ENCODE measurements around the gene CCDC88A. TPM values are rescaled to one million over a fixed set of nuclear protein-coding genes. Genes with fewer than 3 reads are reported as not detected.
"Not testable (repeated sequence)": the region's sequence is repeated elsewhere in the genome, so short reads cannot be mapped to it uniquely, and the experiment has no call there.

Gene CCDC88A
- total and polyA plus RNA-seq, 4 donors, result 4.0 to 31.0 (median 15.5) TPM

GRCh38 chr2:55279214-55279835, 140.3 kb downstream of the CCDC88A start:
- H3K27me3 ChIP-seq (ENCODE audit: control insufficient read depth in 4 of 4, insufficient read depth in 4 of 4, low read length in 3 of 4); H3K4me3 ChIP-seq (ENCODE audit: low read depth in 1 of 3, low read length in 3 of 3); H3K9ac ChIP-seq (ENCODE audit: low read depth in 1 of 2, low read length in 2 of 2); H3K9me3 ChIP-seq (ENCODE audit: control insufficient read depth in 4 of 4, low read length in 3 of 4); H3K27ac ChIP-seq (ENCODE audit: low read depth in 1 of 2, low read length in 2 of 2); H3K36me3 ChIP-seq (ENCODE audit: control insufficient read depth in 4 of 4, insufficient read depth in 3 of 4, low read depth in 1 of 4, low read length in 3 of 4); DNase-seq (ENCODE audit: low spot score): not testable (repeated sequence)
- peaks cover 0 to 11% (median 4%) of the 10 kb centered on the region in 4 donors for H3K4me1 ChIP-seq (ENCODE audit: control insufficient read depth in 4 of 4, insufficient read depth in 4 of 4, low read length in 3 of 4)
- 67% methylated on average over 10 of the region's 10 CpGs for WGBS

DNA sequence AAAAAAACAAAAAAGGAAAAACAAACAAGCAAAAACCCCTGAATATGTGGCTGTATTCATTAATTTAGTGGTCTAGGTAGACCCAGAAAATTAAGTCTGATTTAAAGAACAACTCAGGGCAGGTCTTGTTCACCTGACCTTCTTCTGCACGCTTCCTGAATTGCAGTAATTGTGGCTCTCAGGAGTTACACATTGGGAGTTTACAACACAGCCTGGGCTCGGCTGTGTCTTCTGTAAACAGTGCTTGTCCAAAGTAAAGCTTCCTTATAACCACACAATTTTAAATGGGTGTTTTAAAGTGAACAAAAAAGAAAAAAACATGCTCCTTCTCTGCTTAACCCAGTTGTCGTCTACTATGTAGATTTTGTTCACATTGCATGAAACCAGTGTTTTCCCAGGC, 142.3 kb downstream of the CCDC88A start:
- Histone ChIP-seq H3K4me3 (ENCODE audit: low read depth in 1 of 3, low read length in 3 of 3) (no peak overlapping the region), H3K9ac (ENCODE audit: low read depth in 1 of 2, low read length in 2 of 2) (no peak overlapping the region), H3K4me1 (ENCODE audit: control insufficient read depth in 4 of 4, insufficient read depth in 4 of 4, low read length in 3 of 4) (peaks cover 0 to 2% (median 0%) of the 10 kb centered on the region in 4 donors), H3K36me3 (ENCODE audit: control insufficient read depth in 4 of 4, insufficient read depth in 3 of 4, low read depth in 1 of 4, low read length in 3 of 4) (no peaks in the 10 kb centered on the region), H3K27me3 (ENCODE audit: control insufficient read depth in 4 of 4, insufficient read depth in 4 of 4, low read length in 3 of 4) (no peaks in the 10 kb centered on the region), H3K9me3 (ENCODE audit: control insufficient read depth in 4 of 4, low read length in 3 of 4) (no peaks in the 10 kb centered on the region), H3K27ac (ENCODE audit: low read depth in 1 of 2, low read length in 2 of 2) (no peak overlapping the region)
- WGBS, result 56% methylated on average over 3 of the region's 3 CpGs
- DNase-seq (ENCODE audit: low spot score), result no peak
- TF ChIP-seq NR2F2 (IDR thresholded peaks at IDR 0.05), result no peak
- TF ChIP-seq YY1 (IDR thresholded peaks at IDR 0.05), result no peak
- no peak for TF ChIP-seq ZBTB33 (IDR thresholded peaks at IDR 0.05)
- TF ChIP-seq, protein P1, sequence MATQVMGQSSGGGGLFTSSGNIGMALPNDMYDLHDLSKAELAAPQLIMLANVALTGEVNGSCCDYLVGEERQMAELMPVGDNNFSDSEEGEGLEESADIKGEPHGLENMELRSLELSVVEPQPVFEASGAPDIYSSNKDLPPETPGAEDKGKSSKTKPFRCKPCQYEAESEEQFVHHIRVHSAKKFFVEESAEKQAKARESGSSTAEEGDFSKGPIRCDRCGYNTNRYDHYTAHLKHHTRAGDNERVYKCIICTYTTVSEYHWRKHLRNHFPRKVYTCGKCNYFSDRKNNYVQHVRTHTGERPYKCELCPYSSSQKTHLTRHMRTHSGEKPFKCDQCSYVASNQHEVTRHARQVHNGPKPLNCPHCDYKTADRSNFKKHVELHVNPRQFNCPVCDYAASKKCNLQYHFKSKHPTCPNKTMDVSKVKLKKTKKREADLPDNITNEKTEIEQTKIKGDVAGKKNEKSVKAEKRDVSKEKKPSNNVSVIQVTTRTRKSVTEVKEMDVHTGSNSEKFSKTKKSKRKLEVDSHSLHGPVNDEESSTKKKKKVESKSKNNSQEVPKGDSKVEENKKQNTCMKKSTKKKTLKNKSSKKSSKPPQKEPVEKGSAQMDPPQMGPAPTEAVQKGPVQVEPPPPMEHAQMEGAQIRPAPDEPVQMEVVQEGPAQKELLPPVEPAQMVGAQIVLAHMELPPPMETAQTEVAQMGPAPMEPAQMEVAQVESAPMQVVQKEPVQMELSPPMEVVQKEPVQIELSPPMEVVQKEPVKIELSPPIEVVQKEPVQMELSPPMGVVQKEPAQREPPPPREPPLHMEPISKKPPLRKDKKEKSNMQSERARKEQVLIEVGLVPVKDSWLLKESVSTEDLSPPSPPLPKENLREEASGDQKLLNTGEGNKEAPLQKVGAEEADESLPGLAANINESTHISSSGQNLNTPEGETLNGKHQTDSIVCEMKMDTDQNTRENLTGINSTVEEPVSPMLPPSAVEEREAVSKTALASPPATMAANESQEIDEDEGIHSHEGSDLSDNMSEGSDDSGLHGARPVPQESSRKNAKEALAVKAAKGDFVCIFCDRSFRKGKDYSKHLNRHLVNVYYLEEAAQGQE (IDR thresholded peaks at IDR 0.05), result no peak
- no peak for TF ChIP-seq HNF4A (conservative IDR thresholded peaks at IDR 0.05)
- TF ChIP-seq, protein P2, sequence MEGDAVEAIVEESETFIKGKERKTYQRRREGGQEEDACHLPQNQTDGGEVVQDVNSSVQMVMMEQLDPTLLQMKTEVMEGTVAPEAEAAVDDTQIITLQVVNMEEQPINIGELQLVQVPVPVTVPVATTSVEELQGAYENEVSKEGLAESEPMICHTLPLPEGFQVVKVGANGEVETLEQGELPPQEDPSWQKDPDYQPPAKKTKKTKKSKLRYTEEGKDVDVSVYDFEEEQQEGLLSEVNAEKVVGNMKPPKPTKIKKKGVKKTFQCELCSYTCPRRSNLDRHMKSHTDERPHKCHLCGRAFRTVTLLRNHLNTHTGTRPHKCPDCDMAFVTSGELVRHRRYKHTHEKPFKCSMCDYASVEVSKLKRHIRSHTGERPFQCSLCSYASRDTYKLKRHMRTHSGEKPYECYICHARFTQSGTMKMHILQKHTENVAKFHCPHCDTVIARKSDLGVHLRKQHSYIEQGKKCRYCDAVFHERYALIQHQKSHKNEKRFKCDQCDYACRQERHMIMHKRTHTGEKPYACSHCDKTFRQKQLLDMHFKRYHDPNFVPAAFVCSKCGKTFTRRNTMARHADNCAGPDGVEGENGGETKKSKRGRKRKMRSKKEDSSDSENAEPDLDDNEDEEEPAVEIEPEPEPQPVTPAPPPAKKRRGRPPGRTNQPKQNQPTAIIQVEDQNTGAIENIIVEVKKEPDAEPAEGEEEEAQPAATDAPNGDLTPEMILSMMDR (IDR thresholded peaks at IDR 0.05; ENCODE audit: low read depth, low read length, missing input control), result no peak
- no peak for TF ChIP-seq SP1 (IDR thresholded peaks at IDR 0.05)
- TF ChIP-seq, protein P3, sequence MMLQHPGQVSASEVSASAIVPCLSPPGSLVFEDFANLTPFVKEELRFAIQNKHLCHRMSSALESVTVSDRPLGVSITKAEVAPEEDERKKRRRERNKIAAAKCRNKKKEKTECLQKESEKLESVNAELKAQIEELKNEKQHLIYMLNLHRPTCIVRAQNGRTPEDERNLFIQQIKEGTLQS (IDR thresholded peaks at IDR 0.05), result no peak
- no peak for TF ChIP-seq FOXA2 (IDR thresholded peaks at IDR 0.05)
- no peak for TF ChIP-seq MAX (IDR thresholded peaks at IDR 0.05)
- no peak for TF ChIP-seq EGR1 (IDR thresholded peaks at IDR 0.05; ENCODE audit: low read depth in 2 of 2)
- no peak for TF ChIP-seq FOXA1 (IDR thresholded peaks at IDR 0.05)
- no peak for TF ChIP-seq JUND (IDR thresholded peaks at IDR 0.05)
- no peak for TF ChIP-seq RXRA (IDR thresholded peaks at IDR 0.05)
- no peak for TF ChIP-seq TAF1 (conservative IDR thresholded peaks at IDR 0.05)
- no peak for TF ChIP-seq HNF4G (IDR thresholded peaks at IDR 0.05)

- not testable (repeated sequence) for DNase-seq (ENCODE audit: low spot score); H3K9me3 ChIP-seq (ENCODE audit: control insufficient read depth in 4 of 4, low read length in 3 of 4); H3K27ac ChIP-seq (ENCODE audit: low read depth in 1 of 2, low read length in 2 of 2); H3K36me3 ChIP-seq (ENCODE audit: control insufficient read depth in 4 of 4, insufficient read depth in 3 of 4, low read depth in 1 of 4, low read length in 3 of 4); H3K4me3 ChIP-seq (ENCODE audit: low read depth in 1 of 3, low read length in 3 of 3); H3K9ac ChIP-seq (ENCODE audit: low read depth in 1 of 2, low read length in 2 of 2); H3K4me1 ChIP-seq (ENCODE audit: control insufficient read depth in 4 of 4, insufficient read depth in 4 of 4, low read length in 3 of 4); H3K27me3 ChIP-seq (ENCODE audit: control insufficient read depth in 4 of 4, insufficient read depth in 4 of 4, low read length in 3 of 4)
- 93% methylated on average over 2 of the region's 2 CpGs for WGBS
Observed at GRCh38 chr2:55274346-55274745, 145.3 kb downstream of the CCDC88A start.
